Measurements from ENCODE around the gene TTYH2. TPM values are rescaled to one million over a fixed set of nuclear protein-coding genes. Genes with fewer than 3 reads are reported as not detected.

Gene TTYH2
- total RNA-seq, 1 donor from 2014 or later, result 7.4 TPM

GRCh38 chr17:74222399-74222798 lies 9.0 kb downstream of the TTYH2 start:
- no peak overlapping the region for H3K4me3 ChIP-seq
- no peaks in the 10 kb centered on the region for H3K36me3 ChIP-seq
- no peaks in the 10 kb centered on the region for H3K27me3 ChIP-seq
- DNase-seq, result no peak
- intact Hi-C loops (cut with DNase I), result no loop called here
- no peak for TF ChIP-seq CTCF (IDR thresholded peaks at IDR 0.05)
- no peaks in the 10 kb centered on the region for H3K4me1 ChIP-seq
- no peaks in the 10 kb centered on the region for H3K9me3 ChIP-seq
- ATAC-seq, result no peak
- H3K27ac ChIP-seq, result no peak overlapping the region

DNA sequence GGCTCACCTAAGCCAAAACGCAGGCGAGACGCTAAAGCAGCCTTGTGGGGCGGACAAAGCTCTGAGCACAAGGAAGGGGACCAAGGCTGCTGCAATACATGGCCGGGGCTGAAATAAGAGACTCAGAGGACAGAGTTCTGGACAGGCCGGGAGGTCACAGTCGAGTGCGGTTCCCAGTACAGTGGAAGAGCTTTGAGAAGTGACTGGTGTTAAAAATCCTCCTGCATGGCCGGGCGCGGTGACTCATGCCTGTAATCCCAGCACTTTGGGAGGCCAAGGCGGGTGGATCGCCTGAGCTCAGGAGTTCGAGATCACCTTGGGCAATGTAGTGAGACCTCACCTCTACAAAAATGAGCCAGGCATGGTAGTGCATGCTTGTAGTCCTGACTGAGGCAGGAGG lies 10.5 kb downstream of the TTYH2 start:
- no peaks in the 10 kb centered on the region for H3K27me3 ChIP-seq
- ATAC-seq (no peak), DNase-seq (no peak)
- no peak overlapping the region for H3K27ac ChIP-seq
- H3K36me3 ChIP-seq, result no peaks in the 10 kb centered on the region
- H3K4me1 ChIP-seq, result no peaks in the 10 kb centered on the region
- intact Hi-C loops (cut with DNase I), result no loop called here
- no peaks in the 10 kb centered on the region for H3K9me3 ChIP-seq
- no peak for TF ChIP-seq CTCF (IDR thresholded peaks at IDR 0.05)
- H3K4me3 ChIP-seq, result no peak overlapping the region

DNA sequence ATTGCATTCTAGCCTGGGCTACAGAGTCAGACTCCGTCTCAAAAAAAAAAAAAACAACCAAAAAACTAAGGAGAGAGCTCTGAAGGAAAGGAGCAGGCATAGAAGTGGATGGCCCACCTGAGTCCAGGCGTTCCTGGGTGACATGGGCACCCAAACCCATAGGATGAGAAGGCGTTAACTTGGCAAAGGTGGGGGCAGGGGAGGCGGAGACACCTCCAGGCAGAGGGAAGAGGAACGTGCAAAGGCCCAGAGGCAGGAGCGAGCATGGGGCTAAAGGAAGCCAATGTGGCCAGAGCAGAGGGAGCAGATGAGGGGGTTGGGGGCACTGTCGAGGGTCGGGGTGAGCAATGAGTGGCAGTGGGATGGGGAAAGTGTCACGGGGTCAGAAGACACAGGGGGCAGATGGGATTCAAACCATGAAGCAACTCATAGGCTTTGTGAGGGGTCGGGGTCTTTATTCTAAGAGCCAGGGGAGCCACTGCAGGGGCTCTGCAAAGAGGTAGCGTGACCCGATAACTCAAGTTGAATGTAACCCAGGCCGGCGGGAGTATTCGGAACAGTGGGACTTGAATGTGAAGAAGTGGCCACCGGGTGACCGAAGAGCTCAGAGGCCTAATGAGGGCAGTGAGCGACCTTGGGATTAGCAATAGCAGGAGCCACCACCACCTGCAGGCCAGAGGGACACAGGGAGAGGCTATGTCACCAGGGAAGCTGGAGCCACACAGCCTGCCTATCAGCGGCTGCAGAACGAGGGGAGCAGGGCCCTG lies 11.8 kb downstream of the TTYH2 start:
- ATAC-seq (no peak), DNase-seq (no peak)
- Histone ChIP-seq H3K4me3 (no peak overlapping the region), H3K27ac (no peak overlapping the region), H3K36me3 (no peaks in the 10 kb centered on the region), H3K27me3 (no peaks in the 10 kb centered on the region), H3K9me3 (no peaks in the 10 kb centered on the region), H3K4me1 (no peaks in the 10 kb centered on the region)
- no peak for TF ChIP-seq CTCF (IDR thresholded peaks at IDR 0.05)
- intact Hi-C loops (cut with DNase I), result no loop called here

GRCh38 chr17:74226252-74226651 lies 12.9 kb downstream of the TTYH2 start:
- H3K9me3 ChIP-seq, result no peaks in the 10 kb centered on the region

GRCh38 chr17:74227271-74228080 lies 14.1 kb downstream of the TTYH2 start:
- Histone ChIP-seq H3K36me3 (no peaks in the 10 kb centered on the region), H3K27ac (no peak overlapping the region), H3K4me1 (no peaks in the 10 kb centered on the region), H3K27me3 (no peaks in the 10 kb centered on the region), H3K9me3 (no peaks in the 10 kb centered on the region), H3K4me3 (no peak overlapping the region)
- TF ChIP-seq CTCF (IDR thresholded peaks at IDR 0.05), result no peak
- no peak for DNase-seq
- ATAC-seq, result no peak
- intact Hi-C loops (cut with DNase I), result no loop called here

More at GRCh38 chr17:74226252-74226651, 12.9 kb downstream of the TTYH2 start:
- Histone ChIP-seq H3K27me3 (no peaks in the 10 kb centered on the region), H3K36me3 (no peaks in the 10 kb centered on the region), H3K27ac (no peak overlapping the region), H3K4me3 (no peak overlapping the region), H3K4me1 (no peaks in the 10 kb centered on the region)
- TF ChIP-seq CTCF (IDR thresholded peaks at IDR 0.05), result no peak
- peak; percentile 35 for ATAC-seq
- intact Hi-C loops (cut with DNase I), result no loop called here
- no peak for DNase-seq

All from upper lobe of right lung (tissue), 1 donor.